HepG2 (cell line): Measurements from ENCODE around the gene BLVRA. TPM values are rescaled to one million over a fixed set of nuclear protein-coding genes. Genes with fewer than 3 reads are reported as not detected.

Experiments
- ARHGAP35 ChIP-seq: sonication (generic); formaldehyde crosslinking; IDR thresholded peaks from 2 replicates; pipeline ENCODE4 v1.9.0; 2022; ENCODE audit warnings: mild to moderate bottlenecking, inconsistent platforms, moderate library complexity, missing genetic modification reagents, borderline replicate concordance
- FOXK1 ChIP-seq: sonication (generic); formaldehyde crosslinking; IDR thresholded peaks from 2 replicates; pipeline ENCODE4 v1.4.0; 2020; ENCODE audit warnings: low read depth, missing genetic modification reagents, borderline replicate concordance
- POLR2A ChIP-seq, 2 experiments: IDR thresholded peaks; 2 replicates each; pipeline ENCODE4 v1.6.1; 2011; ENCODE audit warnings: low read depth in 2 of 2, low read length in 2 of 2, mild to moderate bottlenecking in 1 of 2, moderate library complexity in 1 of 2; ENCODE audit not compliant: insufficient read depth in 1 of 2
- RBFOX2 ChIP-seq: fragments of 200-400 bp; formaldehyde crosslinking; IDR thresholded peaks from 2 replicates; pipeline ENCODE4 v1.6.1; 2017; ENCODE audit warnings: low read depth, mild to moderate bottlenecking, low read length
- RFXANK ChIP-seq: IDR thresholded peaks from 2 replicates; pipeline ENCODE4 v1.6.1; 2016
- TAF1 ChIP-seq: sonication (generic); formaldehyde crosslinking; IDR thresholded peaks from 2 replicates; pipeline ENCODE4 v1.4.0; 2020; ENCODE audit warnings: missing genetic modification reagents
- U2AF2 ChIP-seq: fragments of 200-400 bp; formaldehyde crosslinking; IDR thresholded peaks from 2 replicates; pipeline ENCODE4 v1.6.1; 2017; ENCODE audit warnings: low read depth, mild to moderate bottlenecking, low read length
- YEATS4 ChIP-seq: sonication (generic); formaldehyde crosslinking; IDR thresholded peaks from 2 replicates; pipeline ENCODE4 v1.4.0; 2020; ENCODE audit warnings: missing genetic modification reagents, borderline replicate concordance
- ZNF138 ChIP-seq: sonication (generic); formaldehyde crosslinking; IDR thresholded peaks from 2 replicates; pipeline ENCODE4 v1.5.0; 2020; ENCODE audit warnings: mild to moderate bottlenecking, low read depth, missing genetic modification reagents
- ZNF33A ChIP-seq: sonication (generic); formaldehyde crosslinking; IDR thresholded peaks from 2 replicates; pipeline ENCODE4 v1.5.1; 2020; ENCODE audit warnings: missing genetic modification reagents, mild to moderate bottlenecking, moderate library complexity, borderline replicate concordance
- ZNF616 ChIP-seq: sonication (generic); formaldehyde crosslinking; IDR thresholded peaks from 2 replicates; pipeline ENCODE4 v1.5.0; 2020; ENCODE audit warnings: low read depth, mild to moderate bottlenecking, missing genetic modification reagents
- ZNF841 ChIP-seq: sonication (generic); formaldehyde crosslinking; IDR thresholded peaks from 2 replicates; pipeline ENCODE4 v1.8.1; 2023; ENCODE audit warnings: missing genetic modification reagents, borderline replicate concordance
- polyA plus RNA-seq, 8 experiments: library from polyadenylated mRNA; depleted of rRNA in 3 of 8; stranded (reverse) in 7 of 8; unstranded in 1 of 8; fragments of >200 nt; fragmentation: Illumina TruSeq in 4 of 8; extraction: Trizol in 4 of 8; gene quantifications; 2 replicates each; pipeline versions ENCODE4 v1.2.1 to v1.2.3, GENCODE V29; 2011 to 2016; ENCODE audit warnings: low read depth in 4 of 8, missing spikeins in 1 of 8, mixed read lengths in 1 of 8; ENCODE audit not compliant: insufficient read depth in 1 of 8
- total RNA-seq, 5 experiments: library from RNA; depleted of rRNA; stranded (reverse); fragments of >200 nt; fragmentation: Illumina TruSeq; extraction: Trizol; gene quantifications; 2 replicates each; pipeline ENCODE4 v1.2.3, GENCODE V29; 2016; ENCODE audit warnings: low read depth in 1 of 5
- TF ChIP-seq, protein P1 (sequence below): sonication (generic); formaldehyde crosslinking; IDR thresholded peaks from 2 replicates; pipeline ENCODE4 v1.5.1; 2020; ENCODE audit warnings: mild to moderate bottlenecking, missing genetic modification reagents
- TF ChIP-seq, protein P2 (sequence below): sonication (generic); formaldehyde crosslinking; IDR thresholded peaks from 2 replicates; pipeline ENCODE4 v1.4.0; 2020; ENCODE audit warnings: mild to moderate bottlenecking, missing genetic modification reagents
- TF ChIP-seq, protein P3 (sequence below): sonication (generic); IDR thresholded peaks from 2 replicates; pipeline ENCODE4 v1.6.1; 2016; ENCODE audit warnings: low read depth, borderline replicate concordance
- TF ChIP-seq, protein P4 (sequence below): sonication (generic); formaldehyde crosslinking; IDR thresholded peaks from 2 replicates; pipeline ENCODE4 v1.8.0; 2022; ENCODE audit warnings: mild to moderate bottlenecking, missing genetic modification reagents; ENCODE audit not compliant: insufficient replicate concordance
- TF ChIP-seq, protein P5 (sequence below): sonication (generic); formaldehyde crosslinking; IDR thresholded peaks from 2 replicates; pipeline ENCODE4 v1.5.0; 2020; ENCODE audit warnings: mild to moderate bottlenecking, missing genetic modification reagents
- TF ChIP-seq, protein P6 (sequence below): sonication (generic); formaldehyde crosslinking; IDR thresholded peaks from 2 replicates; pipeline ENCODE4 v1.8.1; 2023; ENCODE audit warnings: missing genetic modification reagents, mild to moderate bottlenecking, borderline replicate concordance

BLVRA gene
- total and polyA plus RNA-seq, 2 of the 13 experiments (the other 11 are each of a cell fraction or from before 2014, with no cell fraction given): 39.2 to 64.2 TPM

DNA sequence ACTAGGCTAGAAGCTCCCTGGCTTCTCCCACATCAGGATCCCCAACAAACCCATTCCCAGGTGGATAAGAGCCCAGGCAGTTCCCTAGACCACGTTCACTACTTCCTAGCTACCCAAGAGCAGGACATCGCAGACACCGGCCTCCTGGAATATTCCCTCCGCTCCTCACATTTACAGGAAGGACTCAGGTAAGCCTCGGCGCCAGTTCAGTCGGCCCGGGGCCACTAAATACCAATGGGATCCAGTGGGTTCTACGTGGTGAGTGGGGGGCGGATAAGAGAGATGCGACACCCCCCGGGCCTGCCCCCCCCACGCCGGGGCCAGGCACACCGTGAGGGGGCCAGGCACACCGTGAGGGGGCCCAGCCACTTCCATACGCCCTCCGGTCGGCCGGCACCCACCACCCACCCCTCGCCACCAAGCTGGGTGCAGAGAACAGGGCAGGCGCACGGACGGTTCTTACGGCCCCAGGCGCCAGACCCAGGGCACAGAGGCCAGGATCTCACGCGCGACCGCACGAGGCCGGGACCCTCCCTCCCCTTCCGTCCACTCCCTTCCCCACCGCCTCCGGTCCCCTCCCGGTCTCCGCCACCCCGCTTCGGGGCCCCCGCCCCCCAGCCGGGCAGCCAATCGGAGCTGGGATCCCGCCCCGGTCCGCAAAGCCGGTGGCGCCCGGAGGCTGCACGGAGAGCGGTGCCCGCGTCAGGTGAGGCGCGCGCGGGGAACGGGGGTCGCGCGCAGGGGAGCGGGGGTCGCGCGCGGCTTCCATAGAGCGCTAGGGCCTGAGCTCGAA, at the start of gene BLVRA (continued):
- 0 out of 2 replicates have a peak, but pooled peaks have one; percentile 61 for TF ChIP-seq ARHGAP35 (CRISPR knock-in tag)
- TF ChIP-seq RFXANK: peak; percentile 36; the same call in 1 of the 2 replicates
- TF ChIP-seq, protein P1, sequence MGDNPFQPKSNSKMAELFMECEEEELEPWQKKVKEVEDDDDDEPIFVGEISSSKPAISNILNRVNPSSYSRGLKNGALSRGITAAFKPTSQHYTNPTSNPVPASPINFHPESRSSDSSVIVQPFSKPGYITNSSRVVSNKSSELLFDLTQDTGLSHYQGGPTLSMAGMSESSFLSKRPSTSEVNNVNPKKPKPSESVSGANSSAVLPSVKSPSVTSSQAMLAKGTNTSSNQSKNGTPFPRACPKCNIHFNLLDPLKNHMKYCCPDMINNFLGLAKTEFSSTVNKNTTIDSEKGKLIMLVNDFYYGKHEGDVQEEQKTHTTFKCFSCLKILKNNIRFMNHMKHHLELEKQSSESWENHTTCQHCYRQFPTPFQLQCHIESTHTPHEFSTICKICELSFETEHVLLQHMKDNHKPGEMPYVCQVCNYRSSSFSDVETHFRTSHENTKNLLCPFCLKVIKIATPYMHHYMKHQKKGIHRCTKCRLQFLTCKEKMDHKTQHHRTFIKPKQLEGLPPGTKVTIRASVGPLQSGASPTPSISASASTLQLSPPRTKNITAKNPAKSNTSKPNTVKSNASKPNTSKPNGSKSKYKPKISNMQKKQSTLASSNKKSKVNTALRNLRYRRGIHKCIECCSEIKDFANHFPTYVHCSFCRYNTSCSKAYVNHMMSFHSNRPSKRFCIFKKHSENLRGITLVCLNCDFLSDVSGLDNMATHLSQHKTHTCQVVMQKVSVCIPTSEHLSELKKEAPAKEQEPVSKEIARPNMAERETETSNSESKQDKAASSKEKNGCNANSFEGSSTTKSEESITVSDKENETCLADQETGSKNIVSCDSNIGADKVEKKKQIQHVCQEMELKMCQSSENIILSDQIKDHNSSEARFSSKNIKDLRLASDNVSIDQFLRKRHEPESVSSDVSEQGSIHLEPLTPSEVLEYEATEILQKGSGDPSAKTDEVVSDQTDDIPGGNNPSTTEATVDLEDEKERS: no peak
- TF ChIP-seq, protein P2, sequence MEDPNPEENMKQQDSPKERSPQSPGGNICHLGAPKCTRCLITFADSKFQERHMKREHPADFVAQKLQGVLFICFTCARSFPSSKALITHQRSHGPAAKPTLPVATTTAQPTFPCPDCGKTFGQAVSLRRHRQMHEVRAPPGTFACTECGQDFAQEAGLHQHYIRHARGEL (CRISPR knock-in tag): no peak
- TF ChIP-seq ZNF841: no peak
- TF ChIP-seq POLR2A (IDR thresholded peaks at IDR 0.05; ENCODE audit: insufficient read depth in 1 of 2, low read depth in 2 of 2, low read length in 2 of 2): peak; percentile 20 to 87; a peak in 2 of 4 replicates
- TF ChIP-seq TAF1 (CRISPR knock-in tag): peak; percentile 61; the same call in 1 of the 2 replicates
- peak; percentile 68; the same call in 1 of the 2 replicates for TF ChIP-seq ZNF616 (CRISPR knock-in tag)
- TF ChIP-seq U2AF2: no peak
- TF ChIP-seq, protein P3, sequence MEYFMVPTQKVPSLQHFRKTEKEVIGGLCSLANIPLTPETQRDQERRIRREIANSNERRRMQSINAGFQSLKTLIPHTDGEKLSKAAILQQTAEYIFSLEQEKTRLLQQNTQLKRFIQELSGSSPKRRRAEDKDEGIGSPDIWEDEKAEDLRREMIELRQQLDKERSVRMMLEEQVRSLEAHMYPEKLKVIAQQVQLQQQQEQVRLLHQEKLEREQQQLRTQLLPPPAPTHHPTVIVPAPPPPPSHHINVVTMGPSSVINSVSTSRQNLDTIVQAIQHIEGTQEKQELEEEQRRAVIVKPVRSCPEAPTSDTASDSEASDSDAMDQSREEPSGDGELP: no peak
- no peak; the same call in 1 of the 2 replicates for TF ChIP-seq YEATS4
- no peak for TF ChIP-seq FOXK1 (CRISPR knock-in tag)
- peak; percentile 67; the same call in 1 of the 2 replicates for TF ChIP-seq ZNF138
- TF ChIP-seq ZNF33A (CRISPR knock-in tag): no peak
- TF ChIP-seq, protein P4, sequence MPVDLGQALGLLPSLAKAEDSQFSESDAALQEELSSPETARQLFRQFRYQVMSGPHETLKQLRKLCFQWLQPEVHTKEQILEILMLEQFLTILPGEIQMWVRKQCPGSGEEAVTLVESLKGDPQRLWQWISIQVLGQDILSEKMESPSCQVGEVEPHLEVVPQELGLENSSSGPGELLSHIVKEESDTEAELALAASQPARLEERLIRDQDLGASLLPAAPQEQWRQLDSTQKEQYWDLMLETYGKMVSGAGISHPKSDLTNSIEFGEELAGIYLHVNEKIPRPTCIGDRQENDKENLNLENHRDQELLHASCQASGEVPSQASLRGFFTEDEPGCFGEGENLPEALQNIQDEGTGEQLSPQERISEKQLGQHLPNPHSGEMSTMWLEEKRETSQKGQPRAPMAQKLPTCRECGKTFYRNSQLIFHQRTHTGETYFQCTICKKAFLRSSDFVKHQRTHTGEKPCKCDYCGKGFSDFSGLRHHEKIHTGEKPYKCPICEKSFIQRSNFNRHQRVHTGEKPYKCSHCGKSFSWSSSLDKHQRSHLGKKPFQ: no peak
- TF ChIP-seq, protein P5, sequence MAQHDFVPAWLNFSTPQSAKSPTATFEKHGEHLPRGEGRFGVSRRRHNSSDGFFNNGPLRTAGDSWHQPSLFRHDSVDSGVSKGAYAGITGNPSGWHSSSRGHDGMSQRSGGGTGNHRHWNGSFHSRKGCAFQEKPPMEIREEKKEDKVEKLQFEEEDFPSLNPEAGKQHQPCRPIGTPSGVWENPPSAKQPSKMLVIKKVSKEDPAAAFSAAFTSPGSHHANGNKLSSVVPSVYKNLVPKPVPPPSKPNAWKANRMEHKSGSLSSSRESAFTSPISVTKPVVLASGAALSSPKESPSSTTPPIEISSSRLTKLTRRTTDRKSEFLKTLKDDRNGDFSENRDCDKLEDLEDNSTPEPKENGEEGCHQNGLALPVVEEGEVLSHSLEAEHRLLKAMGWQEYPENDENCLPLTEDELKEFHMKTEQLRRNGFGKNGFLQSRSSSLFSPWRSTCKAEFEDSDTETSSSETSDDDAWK (CRISPR knock-in tag): no peak
- TF ChIP-seq, protein P6, sequence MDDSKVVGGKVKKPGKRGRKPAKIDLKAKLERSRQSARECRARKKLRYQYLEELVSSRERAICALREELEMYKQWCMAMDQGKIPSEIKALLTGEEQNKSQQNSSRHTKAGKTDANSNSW (CRISPR knock-in tag): no peak; the same call in 1 of the 2 replicates
- TF ChIP-seq RBFOX2: peak; percentile 78
